HL-60 (cell line): ENCODE data around the gene SUPT4H1.

Experiments used
- CTCF ChIP-seq: IDR thresholded peaks from one replicate; pipeline ENCODE4 v1.5.1; 2011; ENCODE audit warnings: low read length, control low read depth, inconsistent platforms; ENCODE audit not compliant: insufficient read depth
- GABPA ChIP-seq: IDR thresholded peaks from 2 replicates; pipeline ENCODE4 v1.6.1; 2012; ENCODE audit warnings: low read depth
- POLR2AphosphoS5 ChIP-seq: IDR thresholded peaks from 2 replicates; pipeline ENCODE4 v1.6.1; 2012; ENCODE audit warnings: low read depth
- REST ChIP-seq: IDR thresholded peaks from 2 replicates; pipeline ENCODE4 v1.6.1; 2012; ENCODE audit warnings: low read depth; ENCODE audit not compliant: insufficient replicate concordance
- SPI1 ChIP-seq: IDR thresholded peaks from 2 replicates; pipeline ENCODE4 v1.6.1; 2012; ENCODE audit warnings: low read depth, mild to moderate bottlenecking, borderline replicate concordance

- TF ChIP-seq REST (no peak), CTCF (no peak), POLR2AphosphoS5 (no peak), GABPA (no peak), SPI1 (no peak)
Observed at GRCh38 chr17:58353389-58353825, 1.4 kb upstream of the SUPT4H1 start.
